Germinal center (tissue), 1 donor: ENCODE measurements around the gene RPS15A.

ENCODE experiments used
- DNase-seq: peaks from one replicate; pipeline ENCODE4 v3.0.0; 2012; ENCODE audit warnings: mixed read lengths, low spot score

Gene RPS15A

DNA sequence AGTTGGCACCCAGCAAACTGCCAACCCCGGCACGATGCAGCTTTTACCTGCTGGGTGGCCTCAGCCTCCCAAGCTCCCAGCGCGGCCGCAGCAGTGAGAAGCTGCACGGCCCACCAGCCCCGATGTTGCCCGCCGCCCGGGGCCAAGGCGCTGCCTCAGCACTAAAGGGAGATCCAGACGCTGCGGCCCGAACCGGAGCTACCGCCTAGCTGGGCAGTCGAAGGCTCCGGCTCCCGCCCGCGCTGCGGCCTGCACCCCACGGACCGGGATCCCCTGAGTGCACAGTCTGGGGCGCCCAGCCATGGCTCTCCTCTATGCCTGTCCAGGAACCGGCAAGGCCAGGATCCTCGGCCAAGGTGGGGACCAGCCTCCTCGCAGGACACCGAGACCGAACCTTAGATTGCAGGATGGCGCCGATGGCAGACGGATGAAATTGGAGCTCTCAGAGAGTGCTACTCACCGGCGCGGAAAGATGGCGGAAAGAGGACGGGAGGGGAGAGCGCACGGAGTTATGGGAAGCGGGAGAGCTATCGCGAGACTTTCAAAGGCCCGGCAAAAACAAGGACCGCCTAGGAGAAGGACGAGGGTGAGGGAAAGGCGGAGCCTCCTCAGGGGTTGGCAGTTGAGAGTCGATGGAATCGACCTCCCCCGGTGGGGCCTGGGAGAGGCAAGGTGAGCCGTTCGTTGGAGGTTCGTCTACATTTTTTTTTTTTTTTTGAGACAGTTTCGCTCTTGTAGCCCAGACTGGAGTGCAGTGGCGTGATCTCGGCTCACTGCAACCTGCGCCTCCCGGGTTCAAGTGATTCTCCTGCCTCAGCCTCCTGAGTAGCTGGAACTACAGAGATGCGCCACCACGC, at the start of gene RPS15A:
Gene RPS15A (minus strand): TSS at position 485 of the 857 bp plus-strand sequence. CDS start 1,221 bp downstream, outside the sequence.
- peak; percentile 96 for DNase-seq

DNA sequence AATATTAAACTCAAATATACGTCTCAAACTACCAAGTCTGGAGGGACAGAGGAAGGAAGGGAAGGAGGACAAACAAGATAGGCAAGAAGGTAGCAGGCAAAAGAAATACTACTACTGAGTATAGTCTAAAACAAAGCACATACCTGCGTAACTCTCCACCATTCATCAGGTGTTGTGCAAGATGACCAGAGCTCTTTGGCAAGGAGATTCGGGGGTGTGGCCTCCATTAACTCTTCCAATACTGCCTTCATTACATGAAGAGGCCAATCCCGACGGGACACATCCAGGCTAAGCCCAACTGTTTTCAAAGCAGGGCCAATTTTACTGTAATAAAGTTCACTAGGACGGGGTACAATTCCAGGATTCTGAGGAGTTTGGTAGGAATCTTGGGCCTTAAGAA, 49.4 kb upstream of the RPS15A start:
- no peak for DNase-seq

DNA sequence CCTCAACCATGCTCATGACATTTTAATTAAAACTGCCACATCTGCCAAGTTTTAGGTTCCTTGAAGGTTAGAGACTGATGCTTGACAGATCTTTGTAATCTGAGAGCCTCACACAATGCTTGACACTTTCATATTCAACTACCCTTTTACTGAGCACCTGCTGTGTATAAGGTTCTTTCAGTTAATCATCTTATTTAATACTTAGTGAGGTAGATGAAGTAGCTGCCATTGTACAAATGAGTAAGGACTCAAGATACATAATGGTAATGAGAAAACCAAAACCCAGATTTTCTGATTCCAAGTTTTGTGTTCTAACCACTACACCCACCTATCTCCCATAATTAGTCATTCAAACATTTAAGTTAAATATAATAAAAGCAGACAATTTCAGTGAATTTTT, 46.6 kb upstream of the RPS15A start:
- no peak for DNase-seq

DNA sequence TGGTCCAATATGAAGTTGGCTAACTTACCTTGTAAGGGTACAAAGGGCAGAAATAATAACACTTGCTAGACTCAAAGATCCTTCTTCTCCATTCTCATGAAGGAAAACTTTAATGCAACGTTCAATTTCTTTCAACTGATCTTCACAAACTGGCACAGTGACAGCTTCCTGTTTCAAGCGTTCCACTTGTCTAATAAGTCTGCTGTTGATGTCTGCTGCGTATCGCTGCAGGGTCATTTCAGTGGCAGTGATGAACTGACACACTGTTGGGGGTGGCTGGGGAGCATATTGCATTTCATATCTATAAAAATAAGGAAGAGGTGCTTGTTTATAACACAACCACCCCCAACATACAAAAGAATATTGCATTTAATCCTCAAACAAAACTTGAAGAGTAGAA, 44.7 kb upstream of the RPS15A start:
- no peak for DNase-seq

DNA sequence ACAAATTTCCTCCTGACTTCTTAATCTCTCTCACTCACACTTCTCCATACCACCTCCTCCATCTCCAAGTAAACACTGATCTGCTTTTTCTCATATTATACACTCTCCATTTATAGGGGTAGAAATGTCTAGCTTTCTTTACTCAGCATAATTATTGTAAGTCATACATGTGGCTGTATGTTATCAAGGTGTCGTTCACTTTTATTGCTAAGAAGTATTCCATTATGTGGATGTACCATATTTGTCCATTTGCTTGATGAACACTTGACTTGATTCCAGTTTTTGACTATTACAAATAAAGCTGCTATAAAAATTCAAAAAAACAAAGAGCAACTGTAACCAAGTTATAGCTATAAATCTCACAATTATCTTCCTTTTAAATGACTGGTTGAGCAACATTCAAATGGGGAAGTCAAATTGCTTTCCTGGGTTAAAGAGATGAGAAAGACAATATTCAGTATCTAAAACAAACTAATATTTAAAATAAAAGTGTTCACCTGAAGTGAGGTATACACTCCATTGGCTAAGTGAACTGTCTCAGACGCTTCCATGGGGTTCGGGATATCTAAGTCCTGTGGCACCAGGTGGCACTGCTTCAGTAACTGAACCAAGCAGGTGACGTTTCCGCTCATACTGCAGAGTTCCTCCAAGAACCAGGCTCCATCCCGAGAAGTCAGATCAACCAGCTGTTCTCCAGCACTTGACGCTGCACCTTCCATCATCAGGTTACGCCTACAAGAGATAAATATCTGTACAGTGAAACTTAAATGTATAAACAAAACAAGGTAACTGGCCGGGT, 43.8 kb upstream of the RPS15A start:
- no peak for DNase-seq

DNA sequence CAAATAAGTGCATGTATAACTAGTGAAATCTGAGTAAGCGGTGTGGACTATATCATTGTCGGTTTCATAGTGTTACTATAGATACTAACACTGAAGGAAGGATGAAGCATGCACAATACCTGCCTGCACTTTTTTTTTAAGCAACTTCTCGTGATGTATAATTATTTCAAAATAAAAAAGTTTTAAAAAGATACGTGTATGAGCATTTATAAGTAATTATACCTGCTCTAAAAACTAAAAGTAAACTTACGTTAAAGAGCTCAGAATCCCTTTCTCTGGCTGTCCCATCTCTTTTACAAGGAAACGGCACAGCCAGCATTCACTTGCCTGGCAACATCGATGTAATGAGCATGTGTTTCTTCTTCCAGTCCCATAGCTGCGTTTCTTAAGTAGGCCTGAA, 42.5 kb upstream of the RPS15A start:
- DNase-seq = no peak

DNA sequence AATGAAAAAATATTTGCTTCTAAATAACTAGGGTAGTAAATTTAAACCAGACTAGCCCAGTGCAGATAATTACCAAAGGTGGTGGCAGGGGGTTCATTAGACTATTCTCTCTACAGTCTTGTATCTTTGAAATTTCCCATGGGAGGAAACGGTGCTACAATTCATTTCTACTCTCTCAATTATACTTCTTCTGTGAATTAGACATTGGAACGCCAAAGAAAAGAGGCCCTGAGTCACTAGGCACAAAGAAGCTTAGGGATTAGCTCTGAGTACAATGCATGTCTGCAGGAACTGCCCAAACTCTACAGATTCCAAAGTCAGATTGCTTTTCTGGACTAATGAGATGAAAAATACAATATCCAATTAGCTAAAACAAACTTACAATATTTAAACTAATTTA, 41.9 kb upstream of the RPS15A start:
- no peak for DNase-seq

DNA sequence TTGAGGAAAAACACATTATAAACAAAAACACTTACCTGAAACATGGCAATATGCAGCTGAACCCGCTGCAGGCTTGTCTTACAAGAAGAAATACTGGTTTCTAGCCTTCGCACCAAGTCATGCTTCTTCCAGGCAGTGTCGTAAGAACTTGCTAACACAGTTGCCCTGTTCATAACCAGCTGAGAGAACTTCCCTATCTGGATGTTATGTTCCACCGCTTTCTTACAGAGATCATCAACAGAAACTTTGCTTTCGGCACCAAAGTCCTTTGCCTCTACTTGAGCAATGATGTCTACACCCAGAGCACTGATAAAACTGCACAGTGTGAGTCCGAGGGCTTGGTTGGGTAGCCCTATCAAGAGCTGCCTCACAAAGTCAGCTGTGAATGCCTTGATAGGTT, 39.1 kb upstream of the RPS15A start:
- DNase-seq = no peak

DNA sequence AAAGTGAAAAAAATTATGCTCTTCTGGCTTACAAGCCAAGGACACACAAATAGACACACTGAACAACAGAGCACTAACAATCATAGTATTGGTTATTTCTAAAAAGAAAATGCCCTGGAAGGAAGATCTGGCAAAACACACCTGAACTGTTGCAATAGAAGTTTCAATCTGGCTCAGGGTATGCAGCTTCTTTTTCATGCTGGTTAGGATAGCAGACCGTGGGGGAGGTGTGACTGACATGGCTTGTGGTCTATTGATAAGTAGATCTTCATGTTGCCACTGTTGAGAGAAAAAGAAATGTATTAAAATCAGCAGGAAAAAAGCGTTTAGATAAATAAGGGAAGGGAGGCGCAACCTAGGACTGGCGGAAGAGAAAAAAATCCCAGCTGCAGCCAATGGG, 37.8 kb upstream of the RPS15A start:
- no peak for DNase-seq

DNA sequence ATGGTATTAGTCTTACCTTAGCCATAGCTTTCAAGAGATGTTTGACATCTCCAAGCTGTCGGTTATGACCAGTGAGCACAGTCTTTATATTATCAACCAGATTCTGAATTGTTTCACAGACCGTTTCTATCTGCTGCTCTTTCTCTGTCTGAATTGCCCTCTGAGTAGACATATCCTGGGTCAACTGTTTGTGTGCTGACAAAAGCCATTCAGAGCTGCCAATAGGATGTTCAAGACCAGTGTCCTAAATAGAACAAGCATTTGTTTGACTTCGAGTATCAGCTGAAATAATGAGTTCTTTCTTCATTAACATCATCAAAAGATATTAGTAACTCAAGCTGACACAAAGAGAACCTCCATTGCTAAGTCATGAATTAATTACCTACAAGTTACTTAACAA, 26.2 kb upstream of the RPS15A start:
- DNase-seq = no peak

DNA sequence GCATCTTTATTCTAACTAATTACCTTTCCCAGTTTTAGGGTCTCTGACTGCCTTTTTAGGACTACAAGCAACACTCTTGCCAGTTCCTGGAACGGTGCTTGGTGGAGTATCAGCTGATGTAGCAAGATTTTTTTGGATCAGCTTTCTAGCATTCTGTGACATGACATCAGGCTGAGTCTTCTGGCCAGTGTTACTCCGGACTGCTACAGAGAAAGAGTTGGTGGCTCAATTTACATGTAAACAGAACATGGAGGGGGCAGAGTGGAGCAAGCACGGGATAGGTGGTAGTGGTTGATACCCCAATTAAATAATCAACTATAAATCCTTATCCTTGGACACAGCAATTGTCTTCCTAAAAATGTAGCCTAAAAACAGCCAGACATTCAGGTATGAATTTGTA, 21.8 kb upstream of the RPS15A start:
- no peak for DNase-seq

DNA sequence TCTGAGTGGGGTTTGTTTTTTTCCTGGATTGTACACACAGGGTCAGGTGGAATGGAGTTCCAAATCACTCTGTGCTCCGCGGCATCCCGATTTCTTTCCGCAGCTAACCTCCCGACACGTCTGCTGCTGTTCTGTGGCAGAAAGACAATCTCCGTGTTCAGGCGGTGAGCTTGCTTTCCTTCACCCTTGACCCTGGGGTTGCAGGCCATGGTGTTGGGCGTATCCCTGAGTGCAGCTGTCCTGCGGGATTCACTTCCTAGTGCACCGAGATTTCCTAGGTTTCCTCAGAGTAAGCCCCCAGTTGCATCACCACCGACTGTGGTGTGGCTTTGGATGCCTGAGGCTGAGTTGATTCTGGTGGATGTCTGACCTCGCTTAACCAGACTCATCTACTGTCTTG, 19.0 kb upstream of the RPS15A start:
- no peak for DNase-seq

DNA sequence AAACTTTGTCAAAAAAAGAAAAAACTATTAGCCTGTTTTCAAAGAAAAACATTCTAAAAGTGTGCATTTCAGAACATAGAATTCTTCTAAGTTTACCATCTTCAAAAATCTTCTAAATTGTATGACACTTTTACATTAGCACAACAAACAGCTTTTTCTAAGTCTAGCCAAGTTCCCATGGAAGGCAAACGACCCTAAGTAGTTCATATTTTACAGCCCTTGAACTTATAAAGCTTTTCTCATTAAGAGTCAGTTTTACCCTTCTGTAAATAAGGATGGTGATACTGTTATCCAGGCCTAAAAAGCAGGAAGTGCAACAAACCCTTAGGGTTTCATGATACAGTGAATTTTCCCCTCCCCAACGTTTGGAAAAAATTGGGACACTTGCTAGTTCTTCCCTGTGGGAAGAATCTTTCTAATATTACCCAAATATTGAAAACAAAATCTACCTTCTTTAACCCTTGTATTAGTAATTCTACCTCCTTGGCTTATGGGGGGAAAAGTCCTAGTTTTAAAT, 15.2 kb upstream of the RPS15A start:
- DNase-seq = no peak

DNA sequence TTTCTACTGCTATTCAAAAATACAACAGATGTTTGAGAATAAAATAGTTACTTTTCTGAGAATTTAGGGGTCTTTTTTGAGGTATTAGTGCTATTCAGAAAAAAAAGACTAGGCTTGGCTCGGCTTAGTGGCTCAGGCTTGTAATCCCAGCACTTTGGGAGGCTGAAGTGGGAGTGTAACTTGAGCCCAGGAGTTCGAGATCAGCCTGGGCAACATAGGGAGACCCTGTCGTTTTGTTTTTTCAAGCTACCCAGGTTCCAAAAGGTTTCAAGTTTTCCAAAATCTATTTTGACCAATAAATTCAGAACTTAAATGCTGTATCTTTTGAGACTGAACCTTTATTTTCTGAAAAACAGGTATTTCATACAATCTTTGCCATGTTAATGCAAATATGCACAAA, 14.4 kb upstream of the RPS15A start:
- no peak for DNase-seq

DNA sequence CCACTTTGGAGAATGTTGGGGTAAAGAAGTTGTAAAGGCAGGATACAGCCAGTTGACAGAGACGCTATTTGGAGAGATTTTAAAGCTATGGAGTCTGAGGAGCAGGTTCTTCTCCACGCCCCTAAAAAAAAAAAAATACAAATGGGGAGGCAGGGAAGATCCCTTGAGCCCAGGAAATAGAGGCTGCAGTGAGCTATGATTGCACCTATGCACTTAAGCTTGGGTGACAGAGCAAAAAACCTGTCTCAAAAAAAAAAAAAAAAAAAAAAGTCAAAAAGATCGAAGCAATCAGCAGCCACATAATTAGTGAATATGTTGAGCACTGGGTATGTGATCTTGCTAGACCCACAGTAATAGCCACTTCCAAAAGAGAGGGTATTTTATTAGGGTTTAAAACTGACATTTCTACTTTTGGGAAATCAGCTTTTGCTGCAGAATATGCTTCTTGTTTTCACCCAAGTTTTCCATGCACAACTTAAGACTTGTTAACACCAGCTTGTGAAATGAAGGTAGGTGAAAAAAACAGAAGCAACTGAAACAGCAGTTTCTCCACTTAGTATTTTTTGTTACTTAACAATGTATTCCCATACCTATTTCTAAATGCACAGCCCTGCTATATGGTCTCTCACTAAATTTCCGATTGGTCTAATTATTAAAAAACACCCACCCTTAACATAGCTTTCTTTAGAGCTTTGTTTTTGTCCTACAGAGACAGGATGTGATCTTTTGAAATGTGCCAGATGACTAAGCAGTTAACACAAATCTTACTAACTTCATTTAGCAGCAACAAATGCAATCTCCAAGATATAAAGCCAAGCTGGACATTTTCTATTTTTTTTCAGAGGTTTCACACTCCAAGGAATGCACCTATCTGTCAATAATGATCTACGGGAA, 13.7 kb upstream of the RPS15A start:
- DNase-seq = no peak

DNA sequence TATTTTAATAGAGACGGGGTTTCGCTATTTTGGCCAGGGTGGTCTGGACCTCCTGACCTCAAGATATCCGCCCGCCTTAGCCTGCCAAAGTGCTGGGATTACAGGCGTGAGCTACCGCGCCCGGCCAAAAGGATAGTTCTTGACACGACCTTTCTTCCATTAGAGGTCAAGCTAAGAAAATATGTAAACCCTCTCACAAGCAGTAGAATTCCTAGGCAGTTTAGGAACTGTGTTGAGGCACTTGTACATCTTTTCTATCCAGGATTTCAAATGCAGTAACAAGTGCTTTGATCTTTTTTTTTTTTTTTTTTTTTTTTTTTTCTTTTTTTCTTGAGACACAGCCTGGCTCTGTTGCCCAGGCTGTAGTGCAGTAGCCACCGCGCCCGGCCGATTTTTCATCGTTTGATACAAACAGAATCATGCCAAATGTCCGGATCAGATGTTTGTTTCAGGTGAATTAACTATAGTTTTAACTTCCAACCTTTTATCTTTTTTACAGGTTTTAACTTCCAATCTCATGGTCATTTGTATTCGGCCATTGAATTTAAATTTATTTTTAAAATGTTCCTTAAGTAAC, 12.7 kb upstream of the RPS15A start:
- DNase-seq = no peak

DNA sequence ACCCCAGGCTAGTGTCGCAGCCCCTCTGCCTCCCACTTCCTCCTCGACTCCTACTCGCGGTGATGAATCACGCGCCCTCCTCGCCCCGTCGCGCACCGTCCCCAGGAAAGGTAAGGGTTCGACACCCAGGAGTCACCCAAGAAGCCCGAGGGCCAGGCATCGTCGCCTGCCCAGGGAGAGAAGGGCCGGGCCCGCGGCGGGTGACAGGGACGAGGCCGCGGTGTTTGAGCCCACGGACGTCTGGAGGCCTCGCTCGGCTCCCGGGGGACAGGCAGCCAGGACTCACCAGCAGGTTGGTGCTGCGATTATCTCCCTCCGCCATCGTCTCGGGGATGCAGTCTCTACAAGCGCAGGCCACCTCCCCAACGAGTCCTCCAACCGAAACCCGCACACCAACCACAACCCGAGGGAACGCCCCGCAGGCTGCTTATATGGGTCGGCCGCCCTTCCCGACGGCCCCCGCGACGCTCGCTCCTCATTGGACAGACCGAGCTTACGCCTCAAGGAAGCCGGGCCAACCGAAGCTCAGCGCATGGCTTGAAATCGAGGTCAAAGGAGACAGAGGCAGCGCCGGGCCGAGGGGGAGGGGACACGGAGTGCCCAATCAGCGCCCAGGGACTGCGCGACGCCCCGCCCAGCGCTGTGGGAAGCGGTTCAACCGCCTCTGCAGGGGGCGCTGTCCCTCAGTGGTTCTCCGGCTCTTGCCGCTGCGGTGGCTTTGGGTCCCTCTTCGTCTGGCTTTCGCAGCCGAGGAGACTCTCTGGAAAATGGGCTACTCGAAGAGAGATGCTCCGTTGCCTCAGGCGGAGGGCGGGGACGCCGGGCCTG, 11.2 kb upstream of the RPS15A start, which contains the start of gene ARL6IP1:
Gene ARL6IP1 (minus strand): TSS at position 405 of the 828 bp plus-strand sequence. CDS start 83 bp downstream, at position 322.
- DNase-seq = peak; percentile 99

DNA sequence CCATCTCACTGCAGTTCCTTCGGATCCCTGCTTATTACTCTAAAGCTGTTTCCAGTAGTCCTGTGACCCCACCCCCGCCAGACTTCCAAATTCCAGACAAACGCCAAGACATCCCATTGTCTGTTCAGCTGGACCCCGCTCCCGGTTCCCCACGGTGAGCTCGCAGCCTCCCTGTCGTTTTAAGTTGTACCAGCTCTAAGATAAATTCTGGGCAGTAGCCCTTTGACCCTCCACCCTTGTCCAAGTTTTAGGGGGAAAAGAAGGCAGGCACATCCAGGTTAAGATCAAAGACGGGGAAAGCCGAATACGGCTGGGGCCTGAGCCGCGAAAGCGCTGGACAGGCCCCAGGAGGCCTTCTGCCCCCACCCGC, 10.6 kb upstream of the RPS15A start:
- peak; percentile 12 for DNase-seq

DNA sequence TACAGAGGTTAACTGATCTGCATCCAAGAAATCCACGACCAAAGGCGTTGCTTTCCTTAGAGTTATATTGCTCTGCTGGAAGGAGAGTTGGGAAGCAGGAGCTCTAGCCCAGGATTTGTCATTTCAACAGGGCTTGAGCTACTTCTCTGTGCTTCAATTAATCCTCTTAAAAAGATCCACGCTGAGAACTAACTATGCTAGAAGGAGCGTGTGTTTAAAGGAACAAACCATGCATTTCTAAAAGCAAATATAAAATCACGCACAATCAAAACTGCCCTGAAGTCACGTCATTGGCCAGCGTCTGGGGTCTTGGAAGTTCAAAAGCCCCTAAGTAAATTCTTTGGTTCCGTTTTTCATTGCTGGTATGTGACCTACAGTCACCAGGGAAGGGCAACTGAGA, 10.2 kb upstream of the RPS15A start:
- DNase-seq = no peak

DNA sequence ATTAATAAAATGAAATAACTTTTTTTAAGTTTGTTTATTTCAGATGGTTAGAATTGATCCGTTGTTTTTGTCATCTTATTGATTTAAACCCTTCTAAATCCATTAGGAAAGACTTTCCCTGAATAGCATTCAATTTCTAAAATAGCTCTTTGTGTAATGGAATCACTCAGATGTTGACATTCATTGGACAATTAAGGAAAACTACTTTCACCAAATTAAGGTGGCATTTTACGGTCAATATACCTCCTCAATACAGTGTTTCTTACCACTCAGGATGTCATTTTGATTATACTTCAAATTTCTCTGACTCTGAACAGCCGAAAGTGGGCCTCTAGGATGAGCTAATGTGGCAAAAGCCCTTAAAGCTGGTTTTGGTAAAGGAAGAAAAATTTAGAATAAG, 9.4 kb upstream of the RPS15A start:
- no peak for DNase-seq

DNA sequence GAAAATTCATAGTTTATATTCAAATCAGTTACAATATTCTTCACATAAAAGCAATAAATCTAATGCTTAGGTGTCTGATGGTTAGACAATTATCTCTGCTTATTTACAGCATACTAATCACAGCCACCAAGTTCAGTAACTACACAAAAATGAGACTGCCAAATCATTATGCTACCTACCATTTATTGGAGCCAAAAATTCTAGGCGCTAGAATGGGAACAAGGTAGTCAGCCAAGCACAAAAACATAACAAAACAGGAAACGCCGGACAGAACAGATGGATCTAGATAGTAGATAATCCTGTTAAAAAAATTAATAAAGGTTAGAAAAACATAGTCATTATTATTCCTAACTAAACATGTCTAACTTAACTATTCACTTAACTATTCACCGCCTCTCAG, 7.6 kb upstream of the RPS15A start:
- DNase-seq = no peak
